GM10248 (cell line): ENCODE results near the gene GRHL1.

Experiments
- CTCF ChIA-PET: fragments of 300-600 bp; sonication (Branson Sonifier 250); formaldehyde crosslinking; extraction: SDS; loops from one replicate; lab custom pipeline; 2021; ENCODE audit warnings: antibody characterized with exemption; lab: Yijun Ruan, JAX
- POLR2A ChIA-PET: fragments of 350-650 bp; sonication (Branson Sonifier 250); formaldehyde crosslinking; extraction: SDS; loops from one replicate; lab custom pipeline; 2020; ENCODE audit warnings: antibody characterized with exemption; lab: Yijun Ruan, JAX
- DNase-seq: peaks from one replicate; pipeline ENCODE4 v3.0.0; 2012; ENCODE audit errors: extremely low spot score
- CTCF ChIP-seq: IDR thresholded peaks from 2 replicates; pipeline ENCODE4 v1.5.1; 2012; ENCODE audit warnings: mild to moderate bottlenecking, low read depth; ENCODE audit errors: extremely low read depth, missing control alignments, control extremely low read depth

The GRHL1 gene

GRCh38 chr2:9999693-10000092 is 48.2 kb downstream of the GRHL1 start:
- CTCF ChIA-PET = interaction anchor here (1.0 to 1.2 kb wide), 2 partner anchors 15 to 125 kb away, joined by 3 to 7 read pairs; no protein-coding TSS in a partner anchor
- POLR2A ChIA-PET = no interaction called here
- no peak for DNase-seq
- no peak for TF ChIP-seq CTCF

GRCh38 chr2:10000541-10000940 is 49.0 kb downstream of the GRHL1 start:
- no peak for DNase-seq
- ChIA-PET CTCF (interaction anchor here (1.0 to 1.2 kb wide), 2 partner anchors 16 to 124 kb away, joined by 3 to 7 read pairs; no protein-coding TSS in a partner anchor), POLR2A (no interaction called here)
- TF ChIP-seq CTCF = no peak

- POLR2A ChIA-PET = no interaction called here
- CTCF ChIA-PET = no interaction called here
- TF ChIP-seq CTCF = no peak
- no peak for DNase-seq
Observed at GRCh38 chr2:10001586-10001985, 50.1 kb downstream of the GRHL1 start.

- ChIA-PET POLR2A (no interaction called here), CTCF (interaction anchor here (1.4 kb wide), 1 partner anchor 18 kb away, joined by 8 read pairs; no protein-coding TSS in a partner anchor)
- no peak for TF ChIP-seq CTCF
- DNase-seq = no peak
Observed at GRCh38 chr2:10002109-10002508, 50.6 kb downstream of the GRHL1 start.

- TF ChIP-seq CTCF = no peak
- DNase-seq = no peak
- POLR2A ChIA-PET = no interaction called here
- CTCF ChIA-PET = interaction anchor here (1.4 kb wide), 1 partner anchor 18 kb away, joined by 8 read pairs; no protein-coding TSS in a partner anchor
Observed at GRCh38 chr2:10002681-10003080, 51.2 kb downstream of the GRHL1 start.

- DNase-seq = no peak
- POLR2A ChIA-PET = no interaction called here
- no peak for TF ChIP-seq CTCF
- CTCF ChIA-PET = interaction anchor here (1.4 kb wide), 1 partner anchor 19 kb away, joined by 8 read pairs; no protein-coding TSS in a partner anchor
Observed at GRCh38 chr2:10003206-10004125, 52.0 kb downstream of the GRHL1 start.
